Body of pancreas (tissue), 4 donors: ENCODE data around the gene ARHGAP6.

Experiments
- CTCF ChIP-seq, 7 experiments: fragments of 450-650 bp in 4 of 7; fragments of 200-600 bp in 3 of 7; sonication (generic) in 3 of 7; IDR thresholded peaks; one replicate each; pipeline ENCODE4 v1.5.1; 2016 to 2019; ENCODE audit warnings: antibody characterized with exemption in 7 of 7
- POLR2A ChIP-seq, 3 donors: fragments of 450-650 bp; IDR thresholded peaks; one replicate each; pipeline ENCODE4 v1.6.1; 2016; ENCODE audit warnings: antibody characterized with exemption in 3 of 3, mild to moderate bottlenecking in 2 of 3

GRCh38 chrX:11641349-11642065 lies 24.2 kb downstream of the ARHGAP6 start:
- no peak for TF ChIP-seq CTCF (IDR thresholded peaks at IDR 0.05)
- TF ChIP-seq POLR2A (IDR thresholded peaks at IDR 0.05) = no peak
